ENCODE measurements around the gene SAFB2. TPM values are rescaled to one million over a fixed set of nuclear protein-coding genes. Genes with fewer than 3 reads are reported as not detected.

Gene SAFB2
- 49.4 TPM for total RNA-seq

DNA sequence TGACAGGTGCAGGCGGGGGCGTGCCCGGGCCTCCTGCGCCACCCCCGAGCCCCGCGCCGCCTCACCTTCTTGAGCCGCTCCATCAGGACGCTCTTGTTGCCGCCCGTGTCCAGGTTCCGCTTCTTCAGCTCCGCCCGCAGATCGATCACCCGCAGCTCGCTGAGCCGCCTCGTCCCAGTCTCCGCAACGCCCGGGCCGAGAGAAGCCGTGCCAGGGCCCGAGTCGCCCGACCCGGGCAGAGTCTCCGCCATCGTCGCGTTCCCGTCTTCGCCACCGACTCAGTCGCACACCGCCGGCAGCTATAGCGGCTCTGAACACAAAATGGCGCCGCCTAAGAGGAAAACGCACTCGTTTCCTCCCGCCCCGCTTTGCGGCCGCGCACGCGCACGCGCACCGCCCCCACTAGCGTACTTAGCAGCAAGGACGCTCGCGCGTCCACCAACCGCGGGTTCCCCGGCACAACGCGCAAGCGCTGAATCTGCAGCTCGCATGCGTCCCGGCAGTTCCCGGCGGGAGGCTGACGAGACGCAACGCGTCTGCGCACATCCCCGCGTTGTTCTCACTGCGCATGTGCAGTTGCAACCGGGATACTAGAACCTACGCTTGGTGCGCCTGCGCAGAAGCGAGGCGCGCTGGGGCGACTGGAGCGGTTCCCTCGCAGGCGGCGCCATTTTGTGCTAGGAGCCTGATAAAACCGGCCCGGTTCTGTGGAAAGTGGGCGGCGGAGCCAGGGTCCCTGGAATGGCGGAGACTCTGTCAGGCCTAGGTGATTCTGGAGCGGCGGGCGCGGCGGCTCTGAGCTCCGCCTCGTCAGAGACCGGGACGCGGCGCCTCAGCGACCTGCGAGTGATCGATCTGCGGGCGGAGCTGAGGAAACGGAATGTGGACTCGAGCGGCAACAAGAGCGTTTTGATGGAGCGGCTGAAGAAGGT, at the start of gene SAFB2, which contains the start of gene SAFB:
Gene SAFB2, minus strand, starts transcription at position 312 of the 932 bp plus-strand sequence. Its CDS starts 61 bp downstream, at position 251.
Gene SAFB, plus strand, starts transcription at position 619 of the 932 bp plus-strand sequence. Its CDS starts 123 bp downstream, at position 742.
- peak; percentile 100 for DNase-seq (ENCODE audit: low spot score)
- peak; percentile 88 for ATAC-seq

DNA sequence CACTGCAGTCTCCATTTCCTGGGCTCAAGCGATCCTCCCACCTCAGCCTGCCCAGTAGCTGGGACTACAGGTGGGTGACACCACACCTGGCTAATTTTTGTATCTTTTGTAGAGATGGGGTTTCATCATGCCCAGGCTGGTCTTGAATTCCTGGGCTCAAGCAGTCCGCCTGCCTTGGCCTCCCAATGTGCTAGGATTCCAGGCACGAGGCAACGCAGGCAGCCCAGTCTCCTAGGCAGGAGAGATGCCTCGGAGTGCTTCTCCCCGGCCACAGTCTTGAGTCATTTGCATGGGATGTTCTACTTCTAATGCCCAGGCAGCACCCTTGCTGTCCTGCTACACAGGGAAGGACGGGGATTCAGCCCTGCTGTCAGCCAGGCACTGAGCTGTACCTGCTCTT, 49.0 kb upstream of the SAFB2 start:
- no peak for ATAC-seq
- no peak for DNase-seq (ENCODE audit: low spot score)

DNA sequence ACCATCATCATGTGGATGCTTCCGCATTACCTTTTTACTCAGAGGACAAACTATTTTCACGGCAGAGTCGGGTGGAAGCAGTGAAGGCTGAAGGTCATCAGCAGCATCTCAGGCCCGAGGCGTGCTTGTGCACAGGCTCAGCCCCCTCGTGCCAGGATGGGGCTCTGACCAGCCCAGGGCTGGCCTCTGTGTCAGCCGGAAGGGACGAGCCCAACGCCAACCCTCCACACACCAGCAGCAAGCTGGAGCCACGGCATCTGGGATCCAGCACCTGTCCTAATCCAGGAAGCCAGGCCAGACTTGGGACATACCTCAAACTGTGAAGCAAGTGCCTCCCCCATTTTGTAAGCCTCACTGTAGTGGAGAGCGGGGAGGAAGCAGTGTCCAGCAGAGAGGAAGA, 46.6 kb upstream of the SAFB2 start:
- no peak for DNase-seq (ENCODE audit: low spot score)
- no peak for ATAC-seq

- no peak for ATAC-seq
- no peak for DNase-seq (ENCODE audit: low spot score)
Observed at GRCh38 chr19:5667751-5668271, 45.2 kb upstream of the SAFB2 start.

DNA sequence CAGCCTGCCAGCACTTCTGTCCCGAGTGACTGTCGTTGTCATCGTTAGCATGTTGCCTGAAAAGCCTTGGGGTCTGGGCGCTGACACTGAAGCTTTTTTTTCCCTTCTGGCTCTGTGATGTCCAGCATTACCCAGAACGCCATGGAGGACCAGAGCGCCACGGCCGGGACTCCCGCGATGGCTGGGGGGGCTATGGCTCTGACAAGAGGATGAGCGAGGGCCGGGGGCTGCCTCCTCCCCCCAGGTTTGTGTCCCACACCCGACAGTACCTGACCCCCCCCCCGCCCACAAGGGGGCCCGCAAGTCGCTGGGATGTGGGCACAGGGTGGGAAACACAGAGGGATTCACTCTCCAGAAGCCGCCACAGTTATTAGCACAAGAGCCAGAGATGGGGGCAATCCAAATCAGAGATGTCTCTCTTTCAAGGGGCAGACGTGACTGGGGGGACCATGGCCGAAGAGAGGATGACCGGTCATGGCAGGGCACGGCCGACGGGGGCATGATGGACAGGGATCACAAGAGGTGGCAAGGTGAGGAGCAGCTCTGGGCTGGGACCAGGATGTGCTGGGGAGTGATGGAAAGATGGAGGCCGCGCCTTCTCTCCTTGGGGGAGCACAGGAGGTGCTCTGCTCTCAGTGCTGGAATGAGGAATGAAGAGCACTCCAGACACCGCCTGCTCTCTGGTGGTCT, 44.5 kb upstream of the SAFB2 start:
- ATAC-seq (no peak), DNase-seq (ENCODE audit: low spot score) (no peak)

DNA sequence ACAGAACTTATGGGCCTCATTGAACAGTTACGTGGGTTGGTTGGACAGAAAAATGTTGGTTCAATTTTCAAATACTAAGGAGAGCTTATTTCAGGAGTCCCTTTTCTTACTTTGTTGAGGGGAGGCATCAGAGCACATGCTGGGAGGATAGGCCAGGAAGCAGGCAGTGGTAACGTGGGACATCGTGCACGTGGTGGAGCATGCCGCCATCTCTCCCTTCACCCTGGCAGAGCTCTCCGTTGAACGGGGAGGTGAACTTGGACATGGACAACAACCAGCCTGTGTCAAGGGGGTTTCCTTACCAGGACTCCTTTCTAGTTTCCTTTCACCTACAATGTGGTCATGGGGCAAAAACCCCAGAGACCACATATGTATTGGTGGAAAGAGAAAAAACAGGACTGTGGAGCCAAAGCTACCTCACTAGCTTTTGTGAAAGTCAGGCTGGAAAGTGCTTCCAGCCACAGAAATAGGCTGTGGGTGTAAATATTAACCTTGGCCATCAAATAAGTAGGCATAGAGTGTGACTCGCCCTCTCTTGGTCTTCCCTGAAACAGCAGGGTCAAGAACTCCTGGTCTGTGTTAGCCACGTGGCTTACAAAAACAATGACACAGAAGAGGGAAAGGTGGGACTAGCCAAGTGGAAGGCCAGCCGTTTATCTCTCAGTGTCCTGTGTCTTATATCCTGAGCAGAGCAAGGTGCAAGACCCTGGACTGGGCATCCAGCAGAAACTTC, 43.4 kb upstream of the SAFB2 start:
- DNase-seq (ENCODE audit: low spot score), result no peak
- ATAC-seq, result peak; percentile 92

GRCh38 chr19:5664515-5664914, 41.9 kb upstream of the SAFB2 start:
- DNase-seq (ENCODE audit: low spot score) (no peak), ATAC-seq (peak; percentile 39)

GRCh38 chr19:5663904-5664303, 41.3 kb upstream of the SAFB2 start:
- no peak for DNase-seq (ENCODE audit: low spot score)
- no peak for ATAC-seq

DNA sequence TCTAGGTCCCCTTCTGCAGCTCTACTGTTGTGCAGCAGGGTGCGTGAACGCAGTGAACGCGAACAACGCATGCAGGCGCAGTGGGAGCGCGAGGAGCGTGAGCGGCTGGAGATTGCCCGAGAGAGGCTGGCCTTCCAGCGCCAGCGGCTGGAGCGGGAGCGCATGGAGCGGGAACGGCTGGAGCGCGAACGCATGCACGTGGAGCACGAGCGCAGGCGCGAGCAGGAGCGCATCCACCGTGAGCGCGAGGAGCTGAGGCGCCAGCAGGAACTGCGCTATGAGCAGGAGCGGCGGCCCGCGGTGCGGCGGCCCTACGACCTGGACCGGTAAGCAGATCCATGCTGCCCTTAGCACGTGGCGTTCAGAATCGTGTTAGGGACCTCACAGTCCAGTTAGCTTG, 38.9 kb upstream of the SAFB2 start:
- DNase-seq (ENCODE audit: low spot score) (no peak), ATAC-seq (no peak)

GRCh38 chr19:5655412-5655811, 32.8 kb upstream of the SAFB2 start:
- ATAC-seq (no peak), DNase-seq (ENCODE audit: low spot score) (no peak)

GRCh38 chr19:5654931-5655330, 32.4 kb upstream of the SAFB2 start:
- DNase-seq (ENCODE audit: low spot score) (no peak), ATAC-seq (no peak)

GRCh38 chr19:5652261-5652660, 29.7 kb upstream of the SAFB2 start:
- ATAC-seq (no peak), DNase-seq (ENCODE audit: low spot score) (no peak)

DNA sequence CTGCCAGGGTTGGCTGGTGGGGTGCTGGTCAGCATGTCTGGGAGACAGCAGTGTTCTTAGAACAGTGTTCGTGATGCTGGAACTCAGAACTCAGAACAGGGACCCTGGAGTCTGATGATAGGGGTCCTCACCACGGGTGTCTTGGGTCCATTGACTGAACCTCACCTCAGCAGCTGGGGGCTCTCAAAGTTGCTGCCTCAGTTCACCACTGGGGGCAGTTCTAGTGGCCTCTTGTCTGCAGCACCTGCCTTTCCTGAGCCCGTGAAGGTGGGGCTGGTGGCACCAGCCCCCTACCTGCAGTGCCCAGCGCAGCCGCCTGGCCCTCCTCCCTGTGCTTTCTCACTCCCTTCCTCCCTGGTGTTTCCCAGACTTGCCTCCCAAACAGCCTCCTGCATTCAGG, 28.8 kb upstream of the SAFB2 start:
- ATAC-seq (no peak), DNase-seq (ENCODE audit: low spot score) (no peak)

DNA sequence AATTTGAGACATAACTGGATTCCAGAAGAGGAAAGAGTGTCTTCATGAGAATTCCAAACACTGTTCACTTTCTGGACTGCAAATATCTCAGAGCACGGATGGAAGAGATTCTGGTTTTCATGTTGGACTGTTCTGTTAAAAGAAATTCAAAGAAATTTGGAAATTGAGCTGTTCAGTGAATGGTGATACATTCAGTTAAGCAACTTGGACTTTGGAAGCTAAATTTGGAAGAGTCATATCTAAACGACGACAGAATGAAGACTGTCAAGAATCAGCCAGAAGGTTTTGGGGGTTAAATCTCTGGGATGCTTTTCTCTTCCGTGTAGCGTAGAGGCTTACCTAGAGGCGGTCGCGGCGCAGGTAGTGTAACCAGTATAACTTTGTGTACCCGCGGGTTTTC, 25.9 kb upstream of the SAFB2 start:
- DNase-seq (ENCODE audit: low spot score) (no peak), ATAC-seq (peak; percentile 69)

- ATAC-seq, result no peak
- no peak for DNase-seq (ENCODE audit: low spot score)
Observed at GRCh38 chr19:5646703-5647102, 24.1 kb upstream of the SAFB2 start.

GRCh38 chr19:5645409-5645808, 22.8 kb upstream of the SAFB2 start:
- ATAC-seq, result no peak
- DNase-seq (ENCODE audit: low spot score), result no peak

- ATAC-seq (no peak), DNase-seq (ENCODE audit: low spot score) (no peak)
Observed at GRCh38 chr19:5644037-5644436, 21.5 kb upstream of the SAFB2 start.

GRCh38 chr19:5643060-5643459, 20.5 kb upstream of the SAFB2 start:
- ATAC-seq (no peak), DNase-seq (ENCODE audit: low spot score) (no peak)

- ATAC-seq (peak; percentile 84), DNase-seq (ENCODE audit: low spot score) (peak; percentile 60)
Observed at GRCh38 chr19:5642204-5642603, 19.6 kb upstream of the SAFB2 start.

DNA sequence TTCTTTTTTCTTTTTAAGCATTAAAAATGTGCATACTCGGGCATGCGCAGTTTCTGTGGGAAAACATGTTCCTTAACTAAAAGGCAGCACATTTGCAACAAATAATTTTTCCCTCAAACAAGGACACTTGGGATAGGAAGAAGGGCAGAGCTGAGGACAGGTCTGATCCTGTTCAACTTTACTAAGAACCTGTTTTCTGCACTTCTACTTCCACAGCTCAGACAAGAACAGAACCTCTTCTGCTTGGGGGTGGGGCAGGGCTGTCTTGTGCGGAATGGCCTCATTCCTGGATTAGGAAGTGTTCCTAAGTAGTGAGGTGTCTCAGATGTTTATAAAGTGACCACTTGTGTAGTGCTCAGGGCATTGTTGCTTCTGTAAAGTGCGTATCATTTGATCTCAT, 18.6 kb upstream of the SAFB2 start:
- DNase-seq (ENCODE audit: low spot score) (no peak), ATAC-seq (no peak)

GRCh38 chr19:5637971-5638370, 15.4 kb upstream of the SAFB2 start:
- ATAC-seq, result no peak
- no peak for DNase-seq (ENCODE audit: low spot score)
